Epithelial cell of prostate (primary cell): ENCODE results near the gene RFX8.
"Not testable (repeated sequence)": the region's sequence is repeated elsewhere in the genome, so short reads cannot be mapped to it uniquely, and the experiment has no call there.

ENCODE experiments used
- DNase-seq: peaks from one replicate; pipeline ENCODE4 v3.0.0-alpha.2; 2011; ENCODE audit warnings: low read depth, low spot score
- H3K27ac ChIP-seq: fragments of 450-650 bp; 2 replicates; pipeline ENCODE4 v1.5.1; 2017; ENCODE audit warnings: mild to moderate bottlenecking

Gene RFX8

DNA sequence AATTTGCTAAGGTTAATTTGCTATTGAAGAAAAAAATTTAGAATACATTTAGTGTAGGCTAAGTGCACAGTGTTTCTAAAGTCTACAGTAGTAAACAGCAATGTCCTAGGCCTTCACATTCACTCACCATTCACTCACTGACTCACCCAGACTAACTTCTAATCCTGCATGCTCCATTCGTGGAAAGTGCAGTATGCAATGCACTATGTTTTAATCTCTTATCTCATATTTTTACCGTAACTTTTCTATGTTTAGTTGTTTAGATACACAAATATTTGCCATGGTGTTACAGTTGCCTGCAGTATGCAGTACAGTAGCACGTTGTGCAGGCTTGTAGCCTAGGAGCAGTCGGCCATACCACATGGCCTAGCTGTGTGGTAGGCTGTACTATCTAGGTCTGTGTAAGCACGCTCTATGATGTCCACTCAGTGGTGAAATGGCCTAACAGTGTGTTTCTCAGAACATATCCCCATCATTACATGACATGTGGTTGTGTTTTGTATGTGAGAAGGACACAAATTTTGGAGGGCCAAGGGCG is 18.1 kb upstream of the RFX8 start:
- H3K27ac ChIP-seq, result no peak overlapping the region
- no peak for DNase-seq

DNA sequence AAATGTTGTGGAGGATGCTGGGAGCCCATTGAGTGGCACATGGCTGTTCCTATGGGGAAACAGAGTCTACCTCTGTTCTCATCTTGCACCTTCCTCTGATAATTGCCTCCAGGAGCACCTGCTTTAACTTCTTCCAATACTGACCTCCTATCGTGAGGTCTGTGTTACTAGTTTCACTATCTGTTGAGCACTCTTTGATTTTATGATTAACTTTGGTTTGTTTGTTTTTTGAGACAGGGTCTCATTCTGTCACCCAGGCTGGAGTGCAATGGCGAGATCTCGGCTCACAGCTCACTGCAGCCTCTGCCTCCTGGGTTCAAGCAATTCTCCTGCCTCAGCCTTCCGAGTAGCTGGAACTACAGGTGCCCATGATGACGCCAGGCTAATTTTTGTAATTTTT is 12.1 kb upstream of the RFX8 start:
- no peak for DNase-seq
- H3K27ac ChIP-seq, result no peak overlapping the region

DNA sequence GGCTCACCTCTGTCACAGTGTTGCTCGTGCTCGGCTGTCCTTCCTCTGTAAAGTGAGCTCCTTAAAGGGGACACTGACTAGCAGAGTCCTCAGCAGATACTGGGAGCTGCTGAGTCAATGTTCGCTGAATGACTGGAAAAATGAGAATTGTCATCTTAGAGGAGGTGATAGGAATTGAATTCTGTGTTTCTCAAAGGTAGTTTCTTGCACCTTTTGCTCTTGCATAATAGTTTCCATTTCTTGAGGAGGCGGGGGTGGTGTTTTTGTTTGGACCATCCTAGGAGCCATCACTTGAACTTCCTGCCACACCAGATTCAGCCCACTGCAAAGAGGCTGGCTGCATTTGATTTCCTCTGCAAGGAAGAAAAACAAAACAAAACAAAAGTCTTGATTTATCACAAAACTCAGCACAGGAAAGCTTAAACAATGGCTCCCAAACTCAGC is 11.4 kb upstream of the RFX8 start:
- H3K27ac ChIP-seq, result no peak overlapping the region

DNA sequence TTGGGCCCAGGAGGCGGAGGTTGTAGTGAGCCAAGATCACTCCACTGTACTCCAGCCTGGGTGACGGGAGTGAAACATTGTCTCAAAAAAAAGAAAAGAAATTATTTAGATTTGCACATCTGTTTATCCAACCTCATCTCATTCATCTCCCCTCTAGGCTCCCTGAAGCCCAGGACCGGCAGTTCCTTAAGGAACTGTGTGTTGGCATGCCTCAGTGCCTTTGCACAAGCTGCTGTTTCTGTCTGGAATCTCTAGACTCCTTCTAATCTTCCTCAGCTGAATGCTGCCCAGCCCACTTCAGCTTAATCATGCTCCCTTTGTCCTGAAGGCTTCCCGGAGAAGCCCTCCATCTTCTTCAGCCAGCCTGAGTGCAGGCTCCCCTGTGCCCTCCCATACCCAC is 10.9 kb upstream of the RFX8 start:
- no peak for DNase-seq
- H3K27ac ChIP-seq, result no peak overlapping the region

More for the DNA sequence above, 11.4 kb upstream of the RFX8 start:
- no peak for DNase-seq

- no peak for DNase-seq
- H3K27ac ChIP-seq, result no peak overlapping the region
These were observed 5.9 kb upstream of the RFX8 start for GRCh38 chr2:101480764-101481163.

GRCh38 chr2:101479810-101480209 is 4.9 kb upstream of the RFX8 start:
- DNase-seq, result no peak
- H3K27ac ChIP-seq, result no peak overlapping the region

- no peak for DNase-seq
- no peak overlapping the region for H3K27ac ChIP-seq
These were observed 4.4 kb upstream of the RFX8 start for GRCh38 chr2:101479328-101479727.

GRCh38 chr2:101478181-101479001 is 3.5 kb upstream of the RFX8 start:
- no peak overlapping the region for H3K27ac ChIP-seq
- DNase-seq, result no peak

- DNase-seq, result no peak
- no peak overlapping the region for H3K27ac ChIP-seq
These were observed 2.6 kb upstream of the RFX8 start for GRCh38 chr2:101477556-101477955.

GRCh38 chr2:101476605-101477208 is 1.8 kb upstream of the RFX8 start:
- no peak for DNase-seq
- no peak overlapping the region for H3K27ac ChIP-seq

DNA sequence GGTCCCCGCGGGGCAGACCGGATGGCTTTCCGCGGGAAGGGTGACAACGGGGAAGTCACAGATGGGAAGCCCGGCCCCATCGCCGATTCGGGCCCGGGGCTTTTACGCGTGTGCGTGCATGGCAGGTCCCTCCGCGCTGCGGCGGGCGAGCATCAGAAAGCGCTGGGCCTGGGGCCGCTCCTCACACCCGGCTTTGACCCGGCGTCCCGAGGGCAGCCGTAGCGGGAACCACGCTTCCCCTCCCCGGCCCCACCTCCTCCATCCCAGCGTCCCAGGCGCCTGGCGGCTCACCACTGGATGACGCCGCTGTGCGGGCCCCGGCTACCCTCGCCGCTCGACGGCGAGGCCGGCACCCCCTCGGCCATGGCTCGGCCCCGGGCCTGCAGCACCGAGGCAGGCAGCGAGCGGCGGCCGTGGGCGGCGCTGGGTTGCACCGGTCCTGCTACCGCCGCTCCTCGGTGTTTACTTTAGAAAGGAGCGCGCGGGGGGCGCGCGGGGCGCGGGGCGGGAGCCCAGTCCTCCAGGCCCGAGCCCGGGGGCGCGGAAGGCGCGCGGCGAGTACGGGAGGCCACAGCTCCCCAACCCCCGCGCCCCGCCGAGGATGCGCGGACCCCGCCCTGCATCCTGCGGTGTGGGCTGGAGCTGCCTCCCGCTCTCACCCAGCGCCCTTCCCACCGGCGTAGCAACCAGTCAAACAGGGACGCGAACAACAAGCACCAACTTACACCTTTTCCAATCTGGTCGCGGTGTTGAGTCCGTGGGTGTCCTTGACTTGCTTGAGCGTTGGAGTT is 806 bp downstream of the RFX8 start:
- no peak for DNase-seq
- no peak overlapping the region for H3K27ac ChIP-seq

DNA sequence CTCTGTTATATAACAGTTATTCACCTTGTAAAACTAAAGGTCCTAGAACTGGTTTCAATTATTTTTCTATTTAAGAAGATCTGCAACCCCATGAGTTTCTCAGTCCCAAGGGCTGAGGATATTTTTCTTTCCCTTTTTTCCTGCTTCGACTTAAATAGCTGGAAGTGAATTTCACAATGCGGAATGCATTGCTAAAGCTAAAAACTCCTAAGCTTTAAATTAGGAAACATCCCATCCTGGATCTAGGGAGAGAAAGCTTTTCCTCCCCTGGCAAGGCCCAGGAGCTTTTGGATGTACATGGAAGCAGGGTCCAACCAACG is 1.4 kb downstream of the RFX8 start:
- DNase-seq, result no peak
- no peak overlapping the region for H3K27ac ChIP-seq

- H3K27ac ChIP-seq, result no peak overlapping the region
- DNase-seq, result no peak
These were observed 5.0 kb downstream of the RFX8 start for GRCh38 chr2:101469863-101470262.

GRCh38 chr2:101467306-101467705 is 7.6 kb downstream of the RFX8 start:
- DNase-seq, result no peak
- H3K27ac ChIP-seq, result no peak overlapping the region

DNA sequence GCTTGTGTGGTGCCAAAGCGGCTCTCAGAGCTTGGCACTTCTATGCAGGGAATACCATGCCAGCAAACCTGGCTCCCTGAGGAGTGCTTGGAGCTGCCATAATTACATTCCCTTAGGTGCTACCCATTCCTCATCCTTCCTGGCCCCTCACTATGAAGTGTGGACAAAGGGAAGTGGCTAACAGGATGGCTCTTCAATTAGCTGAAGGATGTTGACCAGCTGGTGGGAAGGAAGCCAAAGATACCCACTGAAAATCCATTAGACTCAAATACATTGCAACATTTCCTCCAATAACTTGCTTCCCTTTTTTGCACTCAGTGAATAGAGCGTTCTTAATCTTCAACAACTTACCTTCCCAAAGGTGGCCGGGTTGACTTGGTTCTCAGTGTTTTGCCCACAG is 8.5 kb downstream of the RFX8 start:
- H3K27ac ChIP-seq, result no peak overlapping the region
- no peak for DNase-seq

GRCh38 chr2:101464841-101465240 is 10.1 kb downstream of the RFX8 start:
- H3K27ac ChIP-seq, result no peak overlapping the region
- no peak for DNase-seq

DNA sequence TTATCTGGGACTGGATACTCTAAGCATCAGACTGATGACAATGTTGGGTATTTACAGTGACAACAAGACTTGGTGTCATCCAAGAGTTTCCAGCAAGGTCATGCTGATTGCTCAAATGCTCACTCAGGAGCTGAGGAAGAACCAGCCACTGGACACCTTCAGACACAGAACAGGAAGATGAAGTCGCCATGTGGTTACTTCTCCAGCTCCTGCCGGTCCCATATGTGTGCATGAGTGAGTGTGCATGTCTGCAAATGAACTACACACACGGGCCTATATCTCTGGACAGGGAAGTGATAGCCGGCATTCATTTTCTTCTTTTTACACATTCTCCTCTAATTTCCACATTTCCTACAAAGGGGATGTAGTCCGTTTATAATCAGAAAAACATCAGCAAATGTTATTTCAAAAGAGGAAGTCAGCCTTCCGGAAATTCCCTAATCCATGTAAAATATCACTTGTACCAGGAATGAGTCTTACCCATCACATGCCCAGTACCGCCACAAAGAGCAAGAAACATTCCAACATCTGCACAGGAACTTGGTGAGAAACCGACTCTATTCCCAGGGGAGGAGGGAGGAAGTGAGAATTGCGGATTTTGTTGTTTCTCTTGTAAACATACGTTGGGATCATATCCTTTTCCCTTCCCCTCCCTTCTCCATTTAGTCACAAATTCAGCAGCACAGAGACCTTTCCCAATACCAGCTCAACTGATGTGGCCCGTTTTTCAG is 10.8 kb downstream of the RFX8 start:
- H3K27ac ChIP-seq, result no peak overlapping the region
- no peak for DNase-seq

DNA sequence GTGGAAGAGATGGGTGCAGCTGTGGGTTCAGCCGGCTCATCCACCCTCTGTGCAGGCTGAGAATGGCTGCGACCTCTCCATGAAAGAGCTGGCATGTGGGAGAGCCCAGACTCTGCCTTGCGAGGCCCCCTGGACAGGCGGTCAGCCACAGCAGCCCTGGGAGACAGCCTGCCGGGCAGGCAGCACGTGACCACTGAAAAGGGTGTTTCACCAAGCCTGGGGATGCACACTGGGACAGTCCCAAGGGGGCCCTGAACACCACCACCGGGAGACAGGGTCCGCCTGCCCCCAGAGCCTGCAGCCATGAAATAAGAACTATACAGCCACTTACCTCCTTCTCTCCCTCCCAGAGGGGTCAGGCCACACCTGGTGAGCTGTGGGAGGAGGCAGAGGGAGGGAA is 11.5 kb downstream of the RFX8 start:
- no peak overlapping the region for H3K27ac ChIP-seq
- no peak for DNase-seq

- H3K27ac ChIP-seq, result no peak overlapping the region
- DNase-seq, result no peak
These were observed 13.5 kb downstream of the RFX8 start for GRCh38 chr2:101461381-101461780.

- not testable (repeated sequence) for DNase-seq, H3K27ac ChIP-seq
These were observed 20.5 kb downstream of the RFX8 start for GRCh38 chr2:101454408-101454807.
